Peyer's patch (tissue), 4 donors: ENCODE data around the gene GFOD1.

ENCODE experiments used
- POLR2A ChIP-seq, 2 donors: fragments of 450-650 bp; IDR thresholded peaks; one replicate each; pipeline ENCODE4 v1.5.1; 2017; ENCODE audit warnings: antibody characterized with exemption in 2 of 2, mild to moderate bottlenecking in 2 of 2, moderate library complexity in 2 of 2
- TF ChIP-seq, protein P1 (sequence below), 6 experiments: fragments of 450-650 bp in 4 of 6; fragments of 200-600 bp in 2 of 6; sonication (generic) in 1 of 6; IDR thresholded peaks; one replicate each; pipeline ENCODE4 v1.5.1; 2017 to 2019; ENCODE audit warnings: antibody characterized with exemption in 6 of 6, mild to moderate bottlenecking in 3 of 6, moderate library complexity in 1 of 6

DNA sequence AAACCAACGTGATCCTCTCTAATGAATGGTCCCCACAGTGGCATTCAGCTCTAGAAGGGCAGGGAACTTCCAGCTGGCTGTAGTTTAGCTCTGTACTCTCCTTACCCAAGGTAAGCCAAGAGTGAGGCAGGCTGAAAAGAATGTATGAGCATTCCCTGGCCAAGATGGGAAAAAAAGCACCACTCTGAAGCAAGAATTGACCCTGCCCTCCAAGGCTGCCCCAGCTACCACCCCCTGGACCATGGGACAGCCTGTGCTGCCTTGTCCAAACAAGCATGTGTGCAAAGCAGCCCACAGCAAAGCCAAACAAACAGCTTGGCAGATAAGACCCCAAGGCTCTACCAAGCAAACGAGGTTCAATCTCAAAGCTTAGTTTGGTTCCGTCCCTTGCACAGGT, 73.9 kb downstream of the GFOD1 start:
- TF ChIP-seq, protein P1, sequence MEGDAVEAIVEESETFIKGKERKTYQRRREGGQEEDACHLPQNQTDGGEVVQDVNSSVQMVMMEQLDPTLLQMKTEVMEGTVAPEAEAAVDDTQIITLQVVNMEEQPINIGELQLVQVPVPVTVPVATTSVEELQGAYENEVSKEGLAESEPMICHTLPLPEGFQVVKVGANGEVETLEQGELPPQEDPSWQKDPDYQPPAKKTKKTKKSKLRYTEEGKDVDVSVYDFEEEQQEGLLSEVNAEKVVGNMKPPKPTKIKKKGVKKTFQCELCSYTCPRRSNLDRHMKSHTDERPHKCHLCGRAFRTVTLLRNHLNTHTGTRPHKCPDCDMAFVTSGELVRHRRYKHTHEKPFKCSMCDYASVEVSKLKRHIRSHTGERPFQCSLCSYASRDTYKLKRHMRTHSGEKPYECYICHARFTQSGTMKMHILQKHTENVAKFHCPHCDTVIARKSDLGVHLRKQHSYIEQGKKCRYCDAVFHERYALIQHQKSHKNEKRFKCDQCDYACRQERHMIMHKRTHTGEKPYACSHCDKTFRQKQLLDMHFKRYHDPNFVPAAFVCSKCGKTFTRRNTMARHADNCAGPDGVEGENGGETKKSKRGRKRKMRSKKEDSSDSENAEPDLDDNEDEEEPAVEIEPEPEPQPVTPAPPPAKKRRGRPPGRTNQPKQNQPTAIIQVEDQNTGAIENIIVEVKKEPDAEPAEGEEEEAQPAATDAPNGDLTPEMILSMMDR (IDR thresholded peaks at IDR 0.05) = no peak
- no peak for TF ChIP-seq POLR2A (IDR thresholded peaks at IDR 0.05)
